ENCODE results near the gene PACS2.

DNA sequence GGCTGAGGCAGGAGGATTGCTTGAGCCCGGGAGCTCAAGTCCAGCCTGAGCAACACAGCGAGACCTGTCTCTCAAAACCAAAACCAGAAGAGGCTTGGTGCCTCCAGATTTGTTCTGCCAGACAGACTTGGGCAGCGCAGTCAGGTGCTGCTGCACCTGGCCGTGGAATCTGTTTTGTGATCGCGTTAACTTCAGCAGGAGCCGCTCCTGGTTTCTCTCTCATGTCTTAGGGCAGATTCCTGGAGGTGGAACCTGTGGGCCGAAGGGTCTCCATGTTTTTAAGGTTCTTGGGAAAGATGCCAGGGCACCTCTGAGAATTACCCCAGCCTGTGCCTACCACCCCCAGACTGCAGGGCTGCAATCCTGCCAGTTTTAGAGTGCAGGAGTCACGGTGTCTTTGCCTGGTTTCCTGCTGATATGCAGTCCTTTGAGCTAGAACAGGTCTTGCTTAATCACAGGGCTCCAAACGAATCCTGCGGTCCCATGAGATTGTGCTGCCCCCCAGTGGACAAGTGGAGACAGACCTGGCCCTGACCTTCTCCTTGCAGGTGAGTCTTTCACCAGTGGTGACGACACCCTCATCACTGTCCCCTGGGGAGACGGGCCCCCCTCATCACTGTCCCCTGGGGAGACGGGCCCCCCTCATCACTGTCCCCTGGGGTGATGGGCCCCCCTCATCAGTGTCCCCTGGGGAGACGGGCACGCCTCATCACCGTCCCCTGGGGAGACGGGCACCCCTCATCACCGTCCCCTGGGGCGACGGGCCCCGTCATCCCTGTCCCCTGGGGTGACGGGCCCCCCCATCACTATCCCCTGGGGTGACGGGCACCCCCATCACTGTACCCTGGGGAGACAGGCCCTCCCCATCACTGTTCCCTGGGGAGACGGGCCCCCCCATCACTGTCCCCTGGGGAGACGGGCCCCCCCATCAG lies 37.6 kb downstream of the PACS2 start:
- TF ChIP-seq CTCF (IDR thresholded peaks at IDR 0.05) (peak; percentile 85 to 90 (median 86)), POLR2A (IDR thresholded peaks at IDR 0.05) (no peak), POLR2AphosphoS5 (IDR thresholded peaks at IDR 0.05) (peak in 2 of 3 donors; percentile 46 to 56)

All from breast epithelium (tissue), 3 donors.